Naive thymus-derived CD8-positive, alpha-beta T cell (primary cell): Measurements from ENCODE around the gene CTDSP1. TPM values are rescaled to one million over a fixed set of nuclear protein-coding genes. Genes with fewer than 3 reads are reported as not detected.

Experiments
- ATAC-seq, 2 donors: fragments of 150-1000 bp; cut with Tn5 transposase in 1 of 2; sonication (Bioruptor Pico), chemical (Tn5 transposase) in 1 of 2; 1 replicate in 1 of 2; 2 replicates in 1 of 2; pipeline ENCODE4 v1.10.0; 2021; ENCODE audit warnings: mild to moderate bottlenecking in 2 of 2, moderate library complexity in 2 of 2
- POLR2A ChIA-PET: fragments of 350-600 bp; sonication (Branson Sonifier 250); formaldehyde crosslinking; loops from one replicate; lab custom pipeline; 2021; ENCODE audit warnings: antibody characterized with exemption; lab: Charles Lee
- DNase-seq, 10 donors: peaks; one replicate each; pipeline versions ENCODE4 v3.0.0 to v3.0.0-alpha.2; 2020 to 2022
- H3K27ac Mint-ChIP-seq, 10 donors: one replicate each; pipeline ENCODE4 v1.8.0; 2020 to 2022; ENCODE audit warnings: mild to moderate bottlenecking in 10 of 10, mixed read lengths in 10 of 10, moderate library complexity in 4 of 10, inconsistent platforms in 1 of 10
- H3K27me3 Mint-ChIP-seq, 5 donors: one replicate each; pipeline ENCODE4 v1.8.0; 2021 to 2022; ENCODE audit warnings: mixed read lengths in 5 of 5
- H3K36me3 Mint-ChIP-seq, 3 donors: one replicate each; pipeline ENCODE4 v1.8.0; 2020 to 2022; ENCODE audit warnings: mixed read lengths in 3 of 3, mild to moderate bottlenecking in 2 of 3, inconsistent platforms in 1 of 3
- H3K4me1 Mint-ChIP-seq, 4 donors: one replicate each; pipeline ENCODE4 v1.8.0; 2021 to 2022; ENCODE audit warnings: mixed read lengths in 4 of 4
- H3K4me3 Mint-ChIP-seq, 10 donors: one replicate each; pipeline ENCODE4 v1.8.0; 2020 to 2022; ENCODE audit warnings: mild to moderate bottlenecking in 10 of 10, mixed read lengths in 10 of 10, moderate library complexity in 6 of 10, inconsistent platforms in 1 of 10
- H3K9me3 Mint-ChIP-seq, 9 donors: one replicate each; pipeline ENCODE4 v1.8.0; 2020 to 2022; ENCODE audit warnings: mixed read lengths in 9 of 9, mild to moderate bottlenecking in 3 of 9, inconsistent platforms in 1 of 9, moderate library complexity in 1 of 9
- polyA plus RNA-seq, 3 donors: library from polyadenylated mRNA; unstranded; fragments of 300-500 nt; fragmentation: Illumina TruSeq; gene quantifications; one replicate each; pipeline ENCODE4 v1.2.3, GENCODE V29; 2021
- total RNA-seq, 8 experiments: library from RNA in 2 of 8; stranded (reverse) in 2 of 8; gene quantifications; one replicate each; pipeline ENCODE4 v1.2.3 and lab custom pipeline; 2021 to 2026

The CTDSP1 gene
- total and polyA plus RNA-seq, 5 experiments from 2014 or later = 19.3 to 144 (median 22.7) TPM

DNA sequence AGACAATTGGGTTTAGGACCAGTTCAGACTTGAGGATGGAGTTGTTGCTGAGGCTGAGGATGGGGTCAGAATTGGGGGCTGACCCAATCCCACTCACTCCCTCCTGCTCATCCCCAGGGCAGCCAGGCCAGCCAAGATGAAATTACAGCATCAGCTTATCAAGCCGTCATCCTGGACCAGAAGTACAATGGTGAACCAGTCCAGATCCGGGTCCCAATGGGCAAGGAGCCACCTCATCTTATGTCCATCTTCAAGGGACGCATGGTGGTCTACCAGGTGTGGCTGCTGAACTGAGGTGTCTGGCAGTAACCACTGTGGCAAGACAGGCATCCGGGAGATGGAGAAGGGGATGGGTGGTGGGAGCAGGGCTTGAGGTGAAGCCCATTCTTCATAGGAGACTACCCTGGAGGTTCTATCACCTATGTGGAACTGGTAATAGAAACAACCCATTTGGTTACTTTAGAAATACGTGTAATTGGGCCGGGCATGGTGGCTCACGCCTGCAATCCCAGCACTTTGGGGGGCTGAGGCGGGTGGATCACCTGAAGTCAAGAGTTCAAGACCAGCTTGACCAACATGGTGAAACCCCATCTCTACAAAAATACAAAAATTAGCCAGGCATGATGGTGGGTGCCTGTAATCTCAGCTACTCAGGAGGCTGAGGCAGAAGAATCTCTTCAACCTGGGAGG, 33.2 kb downstream of the CTDSP1 start:
- no peak overlapping the region for H3K27ac Mint-ChIP-seq
- DNase-seq (peak in 1 of 10 donors; percentile 34), ATAC-seq (no peak)
- H3K4me1 Mint-ChIP-seq = peaks cover 0 to 2% (median 0%) of the 10 kb centered on the region in 4 donors
- no peaks in the 10 kb centered on the region for H3K36me3 Mint-ChIP-seq
- H3K27me3 Mint-ChIP-seq = peaks cover 0 to 3% (median 0%) of the 10 kb centered on the region in 5 donors
- no peak overlapping the region for H3K4me3 Mint-ChIP-seq
- POLR2A ChIA-PET = no interaction called here
- no peaks in the 10 kb centered on the region for H3K9me3 Mint-ChIP-seq

DNA sequence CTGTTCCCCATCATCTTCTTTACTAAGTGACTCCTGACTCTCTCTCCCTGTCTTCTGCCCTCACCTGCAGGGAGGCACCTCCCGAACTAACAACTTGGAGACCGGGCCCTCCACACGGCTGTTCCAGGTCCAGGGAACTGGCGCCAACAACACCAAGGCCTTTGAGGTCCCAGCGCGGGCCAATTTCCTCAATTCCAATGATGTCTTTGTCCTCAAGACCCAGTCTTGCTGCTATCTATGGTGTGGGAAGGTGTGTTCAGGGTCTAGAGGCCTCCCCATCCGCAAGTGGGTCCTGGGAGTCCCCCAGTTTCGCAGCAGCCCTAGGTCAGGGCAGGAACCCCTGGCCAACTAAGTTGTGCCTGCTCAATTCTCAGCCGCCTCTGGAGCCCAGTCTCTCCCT, 34.8 kb downstream of the CTDSP1 start:
- DNase-seq (peak in 1 of 10 donors; percentile 10), ATAC-seq (no peak)
- peaks cover 0 to 3% (median 0%) of the 10 kb centered on the region in 5 donors for H3K27me3 Mint-ChIP-seq
- H3K36me3 Mint-ChIP-seq = no peaks in the 10 kb centered on the region
- POLR2A ChIA-PET = no interaction called here
- no peak overlapping the region for H3K4me3 Mint-ChIP-seq
- H3K9me3 Mint-ChIP-seq = no peaks in the 10 kb centered on the region
- peak overlapping the region in 1 of 10 donors; percentile 35 for H3K27ac Mint-ChIP-seq
- H3K4me1 Mint-ChIP-seq = peaks cover 0 to 6% (median under 1%) of the 10 kb centered on the region in 4 donors

DNA sequence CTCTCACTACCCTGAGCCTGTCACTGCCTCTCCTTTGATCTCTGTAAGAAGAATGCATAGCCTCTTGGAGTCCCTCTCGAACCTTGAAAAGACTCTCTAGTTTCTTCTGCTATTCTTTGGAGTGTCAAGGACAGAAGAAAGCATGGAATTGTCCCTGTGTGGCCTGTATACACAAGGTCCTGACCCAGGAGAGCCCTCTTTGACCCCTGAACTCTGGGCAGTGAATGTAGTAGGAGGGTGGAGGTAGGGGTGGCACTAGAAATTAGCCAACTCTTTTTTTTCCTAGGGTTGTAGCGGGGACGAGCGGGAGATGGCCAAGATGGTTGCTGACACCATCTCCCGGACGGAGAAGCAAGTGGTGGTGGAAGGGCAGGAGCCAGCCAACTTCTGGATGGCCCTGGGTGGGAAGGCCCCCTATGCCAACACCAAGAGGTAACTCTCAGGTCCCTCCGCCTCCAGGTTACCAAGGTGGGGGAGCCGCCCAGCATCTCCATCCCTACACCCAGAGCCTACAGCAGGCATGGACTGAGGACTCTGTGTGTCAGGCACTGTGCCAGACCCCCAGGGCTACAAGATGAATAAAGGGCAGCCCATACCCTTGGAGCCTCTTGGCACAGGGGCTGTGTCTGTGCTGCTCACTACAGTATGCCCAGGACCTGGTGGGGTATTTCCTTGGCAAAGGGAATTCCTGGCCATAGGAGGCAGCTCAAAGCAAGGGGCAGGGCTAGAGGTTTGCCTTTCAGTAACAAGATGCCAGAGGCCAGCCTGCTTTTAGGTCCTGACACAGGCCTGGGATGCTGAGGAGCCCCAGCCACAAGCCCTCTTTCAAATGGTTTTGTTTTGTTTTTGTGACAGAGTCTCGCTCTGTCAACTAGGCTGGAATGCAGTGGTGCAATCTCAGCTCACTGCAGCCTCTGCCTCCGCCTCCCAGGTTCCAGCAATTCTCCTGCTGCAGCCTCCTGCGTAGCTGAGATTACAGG, 35.6 kb downstream of the CTDSP1 start:
- Mint-ChIP-seq H3K27ac (peak overlapping the region in 1 of 10 donors; percentile 58), H3K27me3 (peaks cover 0 to 3% (median 0%) of the 10 kb centered on the region in 5 donors), H3K4me3 (no peak overlapping the region), H3K9me3 (no peaks in the 10 kb centered on the region), H3K36me3 (no peaks in the 10 kb centered on the region), H3K4me1 (peaks cover 0 to 6% (median under 1%) of the 10 kb centered on the region in 4 donors)
- peak in 1 of 10 donors; percentile 51 for DNase-seq
- no peak for ATAC-seq
- POLR2A ChIA-PET = no interaction called here

DNA sequence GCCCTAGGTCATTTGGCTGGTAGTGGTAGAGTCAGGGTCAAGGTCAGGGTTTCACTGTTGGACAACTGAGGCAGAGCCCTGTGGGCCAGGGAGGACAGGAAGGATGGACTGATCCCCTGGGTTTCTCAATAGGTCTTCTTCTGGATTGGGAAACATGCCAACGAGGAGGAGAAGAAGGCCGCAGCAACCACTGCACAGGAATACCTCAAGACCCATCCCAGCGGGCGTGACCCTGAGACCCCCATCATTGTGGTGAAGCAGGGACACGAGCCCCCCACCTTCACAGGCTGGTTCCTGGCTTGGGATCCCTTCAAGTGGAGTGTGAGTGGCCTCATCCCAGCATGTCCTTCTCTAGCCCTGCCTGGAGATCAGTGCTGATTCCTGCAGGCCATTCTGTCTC, 37.3 kb downstream of the CTDSP1 start:
- peak in 1 of 10 donors; percentile 38 for DNase-seq
- POLR2A ChIA-PET = no interaction called here
- Mint-ChIP-seq H3K4me3 (no peak overlapping the region), H3K9me3 (no peaks in the 10 kb centered on the region), H3K36me3 (no peaks in the 10 kb centered on the region), H3K27ac (no peak overlapping the region), H3K27me3 (peaks cover 0 to 3% (median 0%) of the 10 kb centered on the region in 5 donors), H3K4me1 (peaks cover 0 to 6% (median 2%) of the 10 kb centered on the region in 4 donors)
- no peak for ATAC-seq

DNA sequence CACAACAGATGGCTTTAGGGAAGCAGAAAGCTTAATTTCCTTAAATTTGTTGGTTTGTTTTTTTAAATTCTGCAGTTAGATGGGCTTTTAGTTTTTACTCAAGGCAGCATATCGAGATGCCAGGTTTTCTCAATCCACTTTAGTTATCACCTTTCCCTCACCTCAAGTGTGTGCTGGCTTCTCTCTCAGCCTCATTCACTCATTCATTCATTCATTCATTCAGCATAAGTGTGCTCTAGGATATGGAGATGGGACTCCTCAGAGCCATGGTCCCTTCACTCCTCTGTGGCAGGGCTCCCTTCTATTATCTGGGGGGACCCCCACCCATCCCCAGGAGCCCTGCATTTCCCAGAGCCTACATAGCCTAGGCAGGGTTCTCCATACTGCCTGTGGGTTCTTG, 38.3 kb downstream of the CTDSP1 start:
- Mint-ChIP-seq H3K27ac (peak overlapping the region in 1 of 10 donors; percentile 72), H3K36me3 (no peaks in the 10 kb centered on the region), H3K4me3 (no peak overlapping the region), H3K27me3 (no peaks in the 10 kb centered on the region), H3K4me1 (peaks cover 0 to 6% (median 2%) of the 10 kb centered on the region in 4 donors), H3K9me3 (no peaks in the 10 kb centered on the region)
- no peak for DNase-seq
- ATAC-seq = no peak
- POLR2A ChIA-PET = no interaction called here

DNA sequence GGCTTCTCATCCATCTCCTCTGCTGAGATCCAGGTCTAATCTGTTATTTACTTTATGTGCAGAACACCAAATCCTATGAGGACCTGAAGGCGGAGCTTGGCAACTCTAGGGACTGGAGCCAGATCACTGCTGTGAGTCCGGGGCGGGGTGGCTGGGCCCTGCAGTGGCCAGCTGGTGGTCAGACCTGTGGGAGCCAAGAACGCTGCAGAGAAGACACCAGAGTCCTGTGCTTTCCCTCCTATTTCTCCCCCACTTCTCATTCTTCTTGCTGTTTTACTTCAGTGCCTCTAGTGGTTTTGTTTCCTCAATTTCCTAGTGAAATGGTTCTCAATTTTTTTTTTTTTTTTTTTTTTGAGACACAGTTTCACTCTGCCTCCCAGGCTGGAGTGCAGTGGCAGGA, 38.9 kb downstream of the CTDSP1 start:
- H3K27ac Mint-ChIP-seq = peak overlapping the region in 2 of 10 donors; percentile 69 to 72
- no peaks in the 10 kb centered on the region for H3K9me3 Mint-ChIP-seq
- ATAC-seq = no peak
- no peaks in the 10 kb centered on the region for H3K27me3 Mint-ChIP-seq
- DNase-seq = no peak
- no peak overlapping the region for H3K4me3 Mint-ChIP-seq
- H3K36me3 Mint-ChIP-seq = no peaks in the 10 kb centered on the region
- POLR2A ChIA-PET = interaction anchor here (0.6 to 0.7 kb wide), 2 partner anchors 75 to 124 kb away, joined by 3 to 5 read pairs; no protein-coding TSS in a partner anchor
- peaks cover 0 to 6% (median 2%) of the 10 kb centered on the region in 4 donors for H3K4me1 Mint-ChIP-seq

DNA sequence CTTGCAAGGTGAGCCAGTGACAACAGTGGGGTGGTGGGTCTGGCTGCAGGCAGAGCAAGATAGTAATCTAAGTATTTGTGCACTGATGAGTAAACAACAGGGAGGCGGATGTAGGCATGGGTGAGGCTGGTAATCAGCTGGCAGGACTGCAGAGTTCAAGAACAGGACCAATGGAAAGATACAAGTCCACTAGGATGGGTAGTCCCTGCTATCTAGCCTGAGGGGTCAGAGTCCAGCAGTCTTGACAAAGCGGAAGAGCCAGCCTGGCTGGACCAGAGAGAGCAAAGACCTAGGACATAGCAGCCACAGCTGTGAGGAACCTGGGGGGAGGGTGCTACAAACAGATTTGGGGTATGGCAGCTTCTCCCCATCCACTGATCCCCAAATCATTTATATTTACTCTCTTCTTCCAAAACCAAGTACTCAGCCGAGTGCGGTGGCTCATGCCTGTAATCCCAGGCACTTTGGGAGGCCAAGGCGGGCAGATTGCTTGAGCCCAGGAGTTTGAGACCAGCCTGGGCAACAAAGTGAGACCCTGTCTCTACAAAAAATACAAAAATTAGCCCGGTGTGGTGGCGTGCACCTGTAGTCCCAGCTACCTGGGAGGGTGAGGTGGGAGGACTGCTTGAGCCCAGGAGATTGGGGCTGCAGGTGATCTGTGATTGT, 45.2 kb downstream of the CTDSP1 start:
- peaks cover 0 to 5% (median 0%) of the 10 kb centered on the region in 4 donors for H3K4me1 Mint-ChIP-seq
- DNase-seq = no peak
- H3K27me3 Mint-ChIP-seq = no peaks in the 10 kb centered on the region
- peak overlapping the region in 1 of 10 donors; percentile 23 for H3K27ac Mint-ChIP-seq
- no peak for ATAC-seq
- H3K9me3 Mint-ChIP-seq = no peaks in the 10 kb centered on the region
- POLR2A ChIA-PET = no interaction called here
- no peak overlapping the region for H3K4me3 Mint-ChIP-seq
- H3K36me3 Mint-ChIP-seq = peaks cover 0 to 26% (median 15%) of the 10 kb centered on the region in 3 donors

DNA sequence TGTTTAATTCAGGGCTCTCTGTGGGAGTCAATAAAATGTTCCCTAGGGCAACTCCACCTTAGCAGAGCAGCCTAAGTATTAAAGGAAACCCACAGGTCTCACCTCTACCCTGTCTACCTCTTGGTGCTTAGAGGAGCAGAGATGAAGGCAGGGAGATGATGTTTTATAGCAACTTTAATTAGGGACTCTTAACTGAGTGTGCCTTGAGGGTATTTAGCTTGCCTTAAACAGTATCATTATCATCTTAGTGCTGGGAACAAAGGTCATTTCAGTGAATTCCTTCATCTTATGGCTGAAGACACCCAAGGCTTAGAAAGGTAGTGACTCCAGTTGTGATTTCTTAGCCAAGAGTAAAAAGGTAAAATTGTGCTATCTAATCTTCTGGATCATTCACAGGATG, 45.9 kb downstream of the CTDSP1 start:
- Mint-ChIP-seq H3K27me3 (no peaks in the 10 kb centered on the region), H3K27ac (no peak overlapping the region), H3K9me3 (no peaks in the 10 kb centered on the region), H3K36me3 (peaks cover 0 to 34% (median 18%) of the 10 kb centered on the region in 3 donors), H3K4me3 (no peak overlapping the region), H3K4me1 (peaks cover 0 to 5% (median 0%) of the 10 kb centered on the region in 4 donors)
- POLR2A ChIA-PET = no interaction called here
- ATAC-seq (no peak), DNase-seq (no peak)

DNA sequence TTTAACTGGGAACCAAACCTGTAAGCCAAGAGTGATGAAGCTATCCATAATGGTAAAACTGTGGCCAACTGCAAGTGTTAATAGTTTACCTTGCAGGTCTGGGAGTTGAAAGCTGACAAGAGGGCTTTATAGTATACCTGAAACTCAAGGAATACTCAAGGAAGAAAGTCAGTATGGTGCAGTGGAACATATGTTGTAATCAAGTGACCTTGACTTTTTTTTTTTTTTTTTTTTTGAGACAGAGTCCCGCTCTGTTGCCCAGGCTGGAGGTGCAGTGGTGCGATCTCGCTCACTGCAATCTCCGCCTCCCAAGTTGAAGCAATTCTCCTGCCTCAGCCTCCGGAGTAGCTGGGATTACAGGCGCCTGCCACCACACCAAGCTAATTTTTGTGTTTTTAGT, 46.9 kb downstream of the CTDSP1 start:
- DNase-seq (no peak), ATAC-seq (no peak)
- H3K4me1 Mint-ChIP-seq = peaks cover 0 to 2% (median 0%) of the 10 kb centered on the region in 4 donors
- H3K27ac Mint-ChIP-seq = no peak overlapping the region
- no peaks in the 10 kb centered on the region for H3K27me3 Mint-ChIP-seq
- H3K9me3 Mint-ChIP-seq = no peaks in the 10 kb centered on the region
- H3K36me3 Mint-ChIP-seq = peaks cover 0 to 38% (median 18%) of the 10 kb centered on the region in 3 donors
- POLR2A ChIA-PET = interaction anchor here (0.6 kb wide), 1 partner anchor 404 kb away, joined by 3 read pairs; no protein-coding TSS in a partner anchor
- no peak overlapping the region for H3K4me3 Mint-ChIP-seq

DNA sequence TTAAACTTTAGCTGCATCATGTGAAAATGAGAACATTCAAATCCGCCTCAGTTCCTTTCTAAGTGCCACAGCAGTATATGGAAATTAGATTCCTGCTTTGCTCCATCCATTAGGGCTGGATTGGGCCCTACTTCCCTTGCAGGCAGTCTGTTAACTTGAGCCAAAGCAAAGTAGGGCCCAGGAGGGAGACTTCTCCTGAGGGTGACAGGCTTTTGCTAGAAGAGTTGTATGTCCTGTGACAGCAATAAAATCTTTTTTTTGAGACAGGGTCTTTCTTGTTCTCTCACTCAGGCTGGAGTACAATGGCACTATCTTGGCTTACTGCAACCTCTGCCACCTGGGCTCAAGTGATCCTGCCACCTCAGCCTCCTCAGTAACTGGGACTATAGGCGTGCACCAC, 47.4 kb downstream of the CTDSP1 start:
- Mint-ChIP-seq H3K27ac (no peak overlapping the region), H3K27me3 (no peaks in the 10 kb centered on the region), H3K36me3 (peaks cover 0 to 38% (median 18%) of the 10 kb centered on the region in 3 donors), H3K9me3 (no peaks in the 10 kb centered on the region), H3K4me1 (peaks cover 0 to 2% (median 0%) of the 10 kb centered on the region in 4 donors), H3K4me3 (no peak overlapping the region)
- POLR2A ChIA-PET = interaction anchor here (0.6 kb wide), 1 partner anchor 403 kb away, joined by 3 read pairs; no protein-coding TSS in a partner anchor
- no peak for DNase-seq
- ATAC-seq = no peak

DNA sequence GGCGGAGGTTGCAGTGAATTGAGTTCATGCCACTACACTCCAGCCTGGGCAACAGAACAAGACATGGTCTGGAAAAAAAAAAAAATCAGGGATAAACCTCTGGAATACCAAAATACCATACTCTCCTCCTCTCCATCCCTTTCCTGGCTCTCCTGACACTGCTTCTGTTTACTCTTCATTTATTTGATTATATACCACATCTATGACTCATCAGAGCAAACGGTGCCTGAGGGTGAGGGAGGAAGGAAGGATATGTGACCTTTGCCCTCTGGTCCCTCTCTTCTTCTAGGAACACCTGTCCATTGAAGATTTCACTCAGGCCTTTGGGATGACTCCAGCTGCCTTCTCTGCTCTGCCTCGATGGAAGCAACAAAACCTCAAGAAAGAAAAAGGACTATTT, 49.3 kb downstream of the CTDSP1 start:
- no peak overlapping the region for H3K4me3 Mint-ChIP-seq
- peaks cover 4 to 53% (median 28%) of the 10 kb centered on the region in 3 donors for H3K36me3 Mint-ChIP-seq
- POLR2A ChIA-PET = no interaction called here
- H3K27me3 Mint-ChIP-seq = no peaks in the 10 kb centered on the region
- ATAC-seq = no peak
- H3K27ac Mint-ChIP-seq = peak overlapping the region in 1 of 10 donors; percentile 47
- H3K4me1 Mint-ChIP-seq = peaks cover 0 to 2% (median 0%) of the 10 kb centered on the region in 4 donors
- no peak for DNase-seq
- peaks cover 0 to 2% (median under 1%) of the 10 kb centered on the region in 9 donors for H3K9me3 Mint-ChIP-seq

DNA sequence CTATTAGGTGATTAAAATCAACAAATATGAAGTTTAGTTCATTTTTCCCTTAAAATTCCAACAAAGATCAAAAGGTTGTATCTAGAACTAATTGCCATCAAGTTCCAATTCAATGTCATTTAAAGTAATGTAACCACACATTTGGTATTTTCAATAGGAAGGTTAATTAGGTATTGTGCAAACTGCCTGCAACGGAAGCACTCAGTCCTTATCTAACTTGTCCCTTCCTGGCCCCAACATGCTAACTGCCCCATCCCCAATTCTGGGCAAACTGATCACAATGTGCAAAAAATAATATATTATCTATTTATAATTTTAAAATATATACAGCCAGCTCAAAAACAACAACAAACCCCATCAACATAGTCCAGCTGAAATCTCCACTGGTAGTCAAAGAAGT, 52.4 kb downstream of the CTDSP1 start:
- POLR2A ChIA-PET = no interaction called here
- no peak for ATAC-seq

More for the DNA sequence above, 52.4 kb downstream of the CTDSP1 start:
- no peak for DNase-seq
- Mint-ChIP-seq H3K4me1 (peaks cover 0 to 4% (median under 1%) of the 10 kb centered on the region in 4 donors), H3K27ac (no peak overlapping the region), H3K27me3 (no peaks in the 10 kb centered on the region), H3K4me3 (no peak overlapping the region), H3K9me3 (peaks cover 0 to 20% (median 13%) of the 10 kb centered on the region in 9 donors), H3K36me3 (peaks cover 22 to 76% (median 53%) of the 10 kb centered on the region in 3 donors)
